Measurements from ENCODE around the gene TFAP2D.

TFAP2D gene

GRCh38 chr6:50819904-50820868 is 106.9 kb downstream of the TFAP2D start:
- no peak for DNase-seq

DNA sequence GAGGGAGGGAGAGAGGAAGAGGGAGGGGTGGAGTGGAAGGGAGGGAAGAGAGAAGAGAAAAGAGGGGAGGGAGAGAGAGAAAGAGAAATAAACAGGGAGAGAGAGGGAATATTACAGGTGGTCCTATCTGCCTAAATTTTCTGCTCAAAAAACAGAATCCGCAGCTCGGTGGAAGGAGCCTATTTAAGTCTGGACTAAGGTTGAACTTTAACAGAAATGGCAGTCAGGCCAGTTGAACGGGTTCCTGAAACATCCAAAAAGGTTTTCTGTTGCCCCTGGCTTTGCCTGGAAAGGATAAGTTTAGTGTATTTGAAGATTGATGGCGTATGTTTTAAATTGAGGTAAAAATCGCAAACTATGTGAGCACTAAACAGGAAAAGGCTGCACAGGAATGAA is 107.5 kb downstream of the TFAP2D start:
- no peak for DNase-seq

DNA sequence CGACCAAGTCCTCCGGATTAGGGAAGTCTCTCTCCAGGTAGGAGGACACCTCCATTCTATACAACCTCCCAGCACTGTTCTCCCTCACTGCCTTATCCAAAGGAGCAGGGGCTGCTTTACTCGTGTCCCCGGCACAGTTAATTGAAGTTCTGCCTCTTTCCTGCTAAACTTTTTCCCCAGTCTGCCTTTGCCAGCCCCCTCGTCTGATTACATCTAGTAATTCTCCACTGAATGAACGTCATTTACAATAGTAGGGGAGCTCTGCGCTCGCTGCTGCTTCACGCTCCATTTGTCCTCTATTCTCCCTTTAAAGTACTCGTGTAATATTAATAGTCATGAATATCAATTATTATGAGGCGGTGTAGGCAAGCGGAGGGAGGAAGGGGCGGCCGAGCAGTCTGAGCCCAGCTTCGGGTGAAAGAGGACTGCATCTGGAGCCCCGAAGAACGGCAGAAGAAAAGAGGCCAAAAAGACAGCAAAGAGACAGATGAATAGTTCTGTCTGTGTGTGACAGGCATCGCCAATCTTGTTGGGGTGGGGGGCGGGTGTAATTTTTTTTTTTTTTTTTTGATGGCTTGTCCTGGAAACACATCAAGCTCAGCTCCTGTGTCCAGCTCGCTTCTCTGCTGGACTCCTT is 108.2 kb downstream of the TFAP2D start:
- no peak for DNase-seq

- no peak for DNase-seq
Measured at GRCh38 chr6:50822078-50822476, 108.8 kb downstream of the TFAP2D start.
